Fibroblast of skin of left biceps (primary cell): Measurements from ENCODE around the gene DDI2.
"Not testable (repeated sequence)": the region's sequence is repeated elsewhere in the genome, so short reads cannot be mapped to it uniquely, and the experiment has no call there.

ENCODE experiments used
- DNase-seq, 2 experiments: peaks; one replicate each; pipeline ENCODE4 v3.0.0-alpha.2; 2013; ENCODE audit warnings: low read depth in 2 of 2

The DDI2 gene

GRCh38 chr1:15617173-15618076 is at the start of gene DDI2:
TSS of gene DDI2 (plus strand) at chr1:15617458. CDS start at chr1:15617671, 213 bp downstream.
- peak; percentile 96 to 97 for DNase-seq

GRCh38 chr1:15568387-15569073 is 48.7 kb upstream of the DDI2 start:
- no peak for DNase-seq

- DNase-seq: no peak
Measured at GRCh38 chr1:15570861-15571260, 46.4 kb upstream of the DDI2 start.

- DNase-seq: no peak
Measured at GRCh38 chr1:15571266-15571665, 46.0 kb upstream of the DDI2 start.

GRCh38 chr1:15573477-15573876 is 43.8 kb upstream of the DDI2 start:
- no peak for DNase-seq

GRCh38 chr1:15574741-15575140 is 42.5 kb upstream of the DDI2 start:
- no peak for DNase-seq

- no peak for DNase-seq
Measured at GRCh38 chr1:15575549-15576150, 41.6 kb upstream of the DDI2 start.

- DNase-seq: no peak
Measured at GRCh38 chr1:15577691-15578090, 39.6 kb upstream of the DDI2 start.

GRCh38 chr1:15578921-15579682 is 38.2 kb upstream of the DDI2 start:
- DNase-seq: no peak

GRCh38 chr1:15579683-15580047 is 37.6 kb upstream of the DDI2 start:
- no peak for DNase-seq

- no peak for DNase-seq
Measured at GRCh38 chr1:15583016-15583706, 34.1 kb upstream of the DDI2 start.

GRCh38 chr1:15584489-15585363 is 32.5 kb upstream of the DDI2 start, which contains the start of gene AGMAT:
TSS of gene AGMAT (minus strand) at chr1:15585051. CDS start at chr1:15584967, 84 bp downstream.
- DNase-seq: no peak

GRCh38 chr1:15592285-15592684 is 25.0 kb upstream of the DDI2 start:
- DNase-seq: no peak

GRCh38 chr1:15595809-15596617 is 21.2 kb upstream of the DDI2 start:
- DNase-seq: no peak

- DNase-seq: no peak
Measured at GRCh38 chr1:15598436-15598835, 18.8 kb upstream of the DDI2 start.

- peak; percentile 85 to 88 for DNase-seq
Measured at GRCh38 chr1:15603050-15603965, 13.9 kb upstream of the DDI2 start.

GRCh38 chr1:15603966-15604282 is 13.3 kb upstream of the DDI2 start:
- not testable (repeated sequence) for DNase-seq

- not testable (repeated sequence) for DNase-seq
Measured at GRCh38 chr1:15604400-15604799, 12.9 kb upstream of the DDI2 start.
